Uterus (tissue), 4 donors: ENCODE measurements around the gene PSMB2. TPM values are rescaled to one million over a fixed set of nuclear protein-coding genes. Genes with fewer than 3 reads are reported as not detected.

ENCODE experiments used
- DNase-seq, 2 donors: peaks; one replicate each; pipeline ENCODE4 v3.0.0-alpha.2; 2019 to 2020
- H3K27ac ChIP-seq, 2 donors: fragments of 200-600 bp; sonication (generic); 1 replicate in 1 of 2; 2 replicates in 1 of 2; pipeline ENCODE4 v1.5.1; 2016 to 2018
- H3K27me3 ChIP-seq, 2 donors: fragments of 200-600 bp; sonication (generic); one replicate each; pipeline ENCODE4 v1.5.1; 2018 to 2019; ENCODE audit warnings: control low read depth in 1 of 2
- H3K36me3 ChIP-seq, 2 donors: fragments of 200-600 bp; sonication (generic); one replicate each; pipeline ENCODE4 v1.5.1; 2019; ENCODE audit warnings: control low read depth in 1 of 2
- H3K4me1 ChIP-seq, 2 donors: fragments of 200-600 bp; sonication (generic); one replicate each; pipeline ENCODE4 v1.5.1; 2018 to 2019; ENCODE audit warnings: control low read depth in 1 of 2
- H3K4me3 ChIP-seq, 2 donors: fragments of 200-600 bp; sonication (generic); 1 replicate in 1 of 2; 2 replicates in 1 of 2; pipeline ENCODE4 v1.5.1; 2018 to 2019; ENCODE audit warnings: mild to moderate bottlenecking in 1 of 2
- H3K9me3 ChIP-seq, 2 donors: fragments of 200-600 bp; sonication (generic); one replicate each; pipeline ENCODE4 v1.5.1; 2019; ENCODE audit warnings: control low read depth in 1 of 2
- POLR2A ChIP-seq, 2 donors: fragments of 450-650 bp; IDR thresholded peaks; one replicate each; pipeline ENCODE4 v1.6.1; 2016; ENCODE audit warnings: antibody characterized with exemption in 2 of 2, mild to moderate bottlenecking in 1 of 2, moderate library complexity in 1 of 2
- intact Hi-C: fragments of 100-400 bp; cut with DNase I; formaldehyde crosslinking; loops from one replicate; pipeline ENCODE4 v1.15.1; 2023; ENCODE audit warnings: low total_unique reads
- total RNA-seq, 4 donors: library from RNA; depleted of rRNA in 3 of 4; stranded (reverse); fragments of >200 nt in 3 of 4; gene quantifications; one replicate each; pipeline versions ENCODE4 v1.1.0 to v1.2.4, GENCODE V29; 2014 to 2023
- TF ChIP-seq, protein P1 (sequence below), 4 experiments: fragments of 200-600 bp in 2 of 4; fragments of 450-650 bp in 2 of 4; sonication (generic) in 2 of 4; IDR thresholded peaks; one replicate each; pipeline ENCODE4 v1.5.1; 2016 to 2019; ENCODE audit warnings: antibody characterized with exemption in 4 of 4, mild to moderate bottlenecking in 2 of 4, moderate library complexity in 1 of 4
- donor health status: DM: yes; HTN: yes; CAD: no.

Gene PSMB2
- total RNA-seq, 4 donors from 2014 or later = 4.9 to 40.2 (median 27.2) TPM

DNA sequence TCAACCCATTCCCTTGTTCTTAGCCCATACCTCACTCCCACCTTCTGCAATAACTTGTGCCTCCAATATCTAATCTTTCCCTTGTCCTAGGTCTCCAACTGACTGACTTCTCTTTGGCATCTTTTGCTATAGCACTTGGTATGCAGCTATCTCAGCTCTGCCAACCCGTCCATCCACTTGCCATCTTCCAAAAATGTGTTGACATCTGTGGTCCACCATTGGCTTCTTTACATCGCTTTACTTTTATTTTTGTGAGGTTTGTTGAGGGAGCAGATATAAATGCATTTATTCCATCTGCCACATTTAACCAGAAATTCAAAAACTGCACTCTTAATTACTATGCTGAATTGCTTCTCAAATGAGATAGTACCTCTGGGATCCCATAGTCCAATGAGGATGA is 24.9 kb upstream of the PSMB2 start:
- Histone ChIP-seq H3K27me3 (no peaks in the 10 kb centered on the region), H3K4me3 (no peak overlapping the region), H3K9me3 (no peaks in the 10 kb centered on the region), H3K4me1 (no peaks in the 10 kb centered on the region), H3K36me3 (no peaks in the 10 kb centered on the region), H3K27ac (no peak overlapping the region)
- DNase-seq = no peak
- no peak for TF ChIP-seq POLR2A (IDR thresholded peaks at IDR 0.05)
- TF ChIP-seq, protein P1, sequence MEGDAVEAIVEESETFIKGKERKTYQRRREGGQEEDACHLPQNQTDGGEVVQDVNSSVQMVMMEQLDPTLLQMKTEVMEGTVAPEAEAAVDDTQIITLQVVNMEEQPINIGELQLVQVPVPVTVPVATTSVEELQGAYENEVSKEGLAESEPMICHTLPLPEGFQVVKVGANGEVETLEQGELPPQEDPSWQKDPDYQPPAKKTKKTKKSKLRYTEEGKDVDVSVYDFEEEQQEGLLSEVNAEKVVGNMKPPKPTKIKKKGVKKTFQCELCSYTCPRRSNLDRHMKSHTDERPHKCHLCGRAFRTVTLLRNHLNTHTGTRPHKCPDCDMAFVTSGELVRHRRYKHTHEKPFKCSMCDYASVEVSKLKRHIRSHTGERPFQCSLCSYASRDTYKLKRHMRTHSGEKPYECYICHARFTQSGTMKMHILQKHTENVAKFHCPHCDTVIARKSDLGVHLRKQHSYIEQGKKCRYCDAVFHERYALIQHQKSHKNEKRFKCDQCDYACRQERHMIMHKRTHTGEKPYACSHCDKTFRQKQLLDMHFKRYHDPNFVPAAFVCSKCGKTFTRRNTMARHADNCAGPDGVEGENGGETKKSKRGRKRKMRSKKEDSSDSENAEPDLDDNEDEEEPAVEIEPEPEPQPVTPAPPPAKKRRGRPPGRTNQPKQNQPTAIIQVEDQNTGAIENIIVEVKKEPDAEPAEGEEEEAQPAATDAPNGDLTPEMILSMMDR (IDR thresholded peaks at IDR 0.05) = no peak
- intact Hi-C loops = no loop called here

DNA sequence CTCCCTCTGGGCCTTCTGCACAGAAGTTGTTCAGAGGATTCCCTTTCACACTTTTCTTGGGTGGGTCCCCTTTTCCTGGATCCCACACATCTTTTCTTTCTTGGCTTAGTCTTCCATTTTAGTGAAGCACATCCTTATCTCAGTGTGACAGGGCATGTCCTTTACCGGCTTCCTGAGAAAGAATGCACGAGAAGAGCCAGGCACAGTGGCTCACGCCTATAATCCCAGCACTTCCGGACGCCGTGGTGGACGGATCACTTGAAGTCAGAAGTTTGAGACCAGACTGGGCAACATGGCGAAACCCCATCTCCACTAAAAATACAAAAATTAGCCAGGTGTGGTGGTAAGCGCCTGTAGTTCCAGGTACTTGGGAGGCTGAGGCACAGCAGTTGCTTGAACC is 22.1 kb upstream of the PSMB2 start:
- no peak for TF ChIP-seq POLR2A (IDR thresholded peaks at IDR 0.05)
- TF ChIP-seq, protein P1 (IDR thresholded peaks at IDR 0.05) = no peak
- Histone ChIP-seq H3K4me3 (no peak overlapping the region), H3K9me3 (no peaks in the 10 kb centered on the region), H3K27me3 (no peaks in the 10 kb centered on the region), H3K36me3 (no peaks in the 10 kb centered on the region), H3K4me1 (no peaks in the 10 kb centered on the region), H3K27ac (no peak overlapping the region)
- DNase-seq = no peak
- intact Hi-C loops = no loop called here

DNA sequence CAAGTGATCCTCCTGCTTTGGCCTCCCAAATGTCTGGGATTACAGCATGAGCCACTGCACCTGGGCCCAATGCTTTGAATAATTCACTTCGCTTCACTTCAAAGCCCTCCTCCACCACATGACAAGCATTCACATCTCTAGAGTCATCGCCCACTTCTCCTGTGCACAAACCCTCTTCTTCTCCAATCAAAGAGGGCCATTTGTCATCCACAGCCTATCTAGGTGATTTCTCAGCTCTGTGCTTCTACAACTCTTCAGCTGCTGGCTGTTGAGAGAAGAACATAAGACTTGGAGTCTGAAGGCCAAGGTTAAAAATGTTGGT is 20.1 kb upstream of the PSMB2 start:
- Histone ChIP-seq H3K4me1 (no peaks in the 10 kb centered on the region), H3K27ac (no peak overlapping the region), H3K27me3 (no peaks in the 10 kb centered on the region), H3K36me3 (no peaks in the 10 kb centered on the region), H3K9me3 (no peaks in the 10 kb centered on the region), H3K4me3 (no peak overlapping the region)
- TF ChIP-seq, protein P1 (IDR thresholded peaks at IDR 0.05) = no peak
- no peak for TF ChIP-seq POLR2A (IDR thresholded peaks at IDR 0.05)
- intact Hi-C loops = no loop called here
- no peak for DNase-seq

DNA sequence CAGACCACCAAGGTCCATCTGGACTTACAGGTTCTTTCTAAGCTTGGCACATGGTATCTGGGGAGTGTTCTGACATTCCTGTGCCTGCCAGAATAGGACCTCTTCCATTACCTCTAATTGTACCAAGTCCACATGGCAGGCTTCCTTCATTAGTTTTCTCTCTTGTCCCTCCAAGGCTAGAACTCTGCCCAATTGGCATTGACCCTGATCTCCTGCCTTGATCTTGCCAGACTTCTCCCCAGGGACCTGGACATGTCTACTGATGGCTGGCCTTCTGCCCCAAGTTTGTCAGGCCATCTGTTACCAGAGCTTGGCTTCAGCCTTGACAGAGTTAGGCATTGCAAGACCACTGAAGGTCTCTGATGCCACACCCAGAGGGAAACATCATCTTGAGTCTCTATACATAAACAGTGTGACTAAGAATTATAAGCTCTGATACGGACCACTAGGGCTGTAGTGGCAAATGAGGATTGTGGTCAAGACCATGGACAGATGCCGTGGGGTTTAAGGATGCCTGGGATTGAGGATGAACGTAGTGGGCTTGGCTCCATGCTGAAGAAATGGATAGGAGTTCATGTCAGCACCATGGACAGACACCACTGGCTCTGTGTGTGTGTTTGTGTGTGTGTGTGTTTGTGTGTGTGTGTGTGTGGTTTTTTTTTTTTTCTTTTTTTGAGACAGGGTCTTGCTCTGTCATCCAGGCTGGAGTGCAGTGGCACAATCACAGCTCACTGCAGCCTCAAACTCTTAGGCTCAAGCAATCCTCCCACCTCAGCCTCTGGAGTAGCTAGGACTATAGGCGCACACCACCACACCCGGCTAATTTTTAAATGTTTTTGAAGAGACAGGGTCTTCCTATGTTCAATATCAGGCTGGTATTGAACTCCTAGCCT is 19.5 kb upstream of the PSMB2 start:
- TF ChIP-seq, protein P1 (IDR thresholded peaks at IDR 0.05) = no peak
- no peak for TF ChIP-seq POLR2A (IDR thresholded peaks at IDR 0.05)
- intact Hi-C loops = no loop called here
- no peak for DNase-seq
- Histone ChIP-seq H3K27me3 (no peaks in the 10 kb centered on the region), H3K4me3 (no peak overlapping the region), H3K36me3 (no peaks in the 10 kb centered on the region), H3K9me3 (no peaks in the 10 kb centered on the region), H3K4me1 (no peaks in the 10 kb centered on the region), H3K27ac (no peak overlapping the region)

DNA sequence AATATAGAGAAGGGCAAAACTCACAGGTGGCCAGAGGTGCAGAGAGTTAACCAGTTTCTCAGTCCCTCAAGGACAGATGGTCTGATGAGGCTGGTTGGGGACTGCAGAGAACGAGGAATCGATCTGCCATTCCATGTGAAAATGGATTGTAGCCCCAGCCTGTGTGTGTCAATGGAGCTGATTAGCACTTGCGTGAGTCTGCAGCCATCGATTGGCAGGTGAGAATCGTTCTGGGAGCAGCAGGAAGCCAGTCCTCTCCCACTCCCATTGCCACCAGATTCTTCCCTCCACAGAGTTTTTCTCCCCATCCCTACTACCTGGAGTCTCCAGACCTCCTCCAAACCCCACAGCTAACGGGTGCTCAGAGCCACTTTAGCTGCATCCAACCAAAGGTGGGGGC is 18.3 kb upstream of the PSMB2 start:
- H3K4me3 ChIP-seq = no peak overlapping the region
- H3K9me3 ChIP-seq = no peaks in the 10 kb centered on the region
- no peak for DNase-seq
- no peak overlapping the region for H3K27ac ChIP-seq
- H3K36me3 ChIP-seq = no peaks in the 10 kb centered on the region
- no peaks in the 10 kb centered on the region for H3K4me1 ChIP-seq
- no peak for TF ChIP-seq POLR2A (IDR thresholded peaks at IDR 0.05)
- TF ChIP-seq, protein P1 (IDR thresholded peaks at IDR 0.05) = no peak
- no peaks in the 10 kb centered on the region for H3K27me3 ChIP-seq
- intact Hi-C loops = no loop called here
